ENCODE data around the gene ARHGEF11.

DNA sequence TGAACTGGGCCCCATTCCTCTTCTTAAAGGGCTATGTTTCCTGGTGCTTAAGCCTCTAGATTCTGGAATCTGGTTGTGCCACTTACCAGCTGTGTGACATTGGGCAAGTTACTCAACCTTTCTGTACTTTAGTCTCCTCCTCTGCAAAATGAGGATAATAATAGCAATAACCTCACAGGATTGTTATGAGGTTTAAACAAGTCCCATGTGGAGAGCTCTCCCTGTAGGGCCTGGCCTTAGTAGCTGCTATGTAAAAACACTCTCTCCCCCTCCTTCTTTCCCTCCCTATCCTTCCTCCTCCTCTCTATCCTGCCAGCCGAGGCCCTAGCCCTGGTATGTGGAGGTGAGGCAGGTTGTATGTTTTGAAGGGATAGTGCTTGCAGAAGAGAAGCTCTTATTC lies 160.2 kb downstream of the ARHGEF11 start:
- TF ChIP-seq, protein P1, sequence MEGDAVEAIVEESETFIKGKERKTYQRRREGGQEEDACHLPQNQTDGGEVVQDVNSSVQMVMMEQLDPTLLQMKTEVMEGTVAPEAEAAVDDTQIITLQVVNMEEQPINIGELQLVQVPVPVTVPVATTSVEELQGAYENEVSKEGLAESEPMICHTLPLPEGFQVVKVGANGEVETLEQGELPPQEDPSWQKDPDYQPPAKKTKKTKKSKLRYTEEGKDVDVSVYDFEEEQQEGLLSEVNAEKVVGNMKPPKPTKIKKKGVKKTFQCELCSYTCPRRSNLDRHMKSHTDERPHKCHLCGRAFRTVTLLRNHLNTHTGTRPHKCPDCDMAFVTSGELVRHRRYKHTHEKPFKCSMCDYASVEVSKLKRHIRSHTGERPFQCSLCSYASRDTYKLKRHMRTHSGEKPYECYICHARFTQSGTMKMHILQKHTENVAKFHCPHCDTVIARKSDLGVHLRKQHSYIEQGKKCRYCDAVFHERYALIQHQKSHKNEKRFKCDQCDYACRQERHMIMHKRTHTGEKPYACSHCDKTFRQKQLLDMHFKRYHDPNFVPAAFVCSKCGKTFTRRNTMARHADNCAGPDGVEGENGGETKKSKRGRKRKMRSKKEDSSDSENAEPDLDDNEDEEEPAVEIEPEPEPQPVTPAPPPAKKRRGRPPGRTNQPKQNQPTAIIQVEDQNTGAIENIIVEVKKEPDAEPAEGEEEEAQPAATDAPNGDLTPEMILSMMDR (IDR thresholded peaks at IDR 0.05): no peak
- TF ChIP-seq POLR2AphosphoS5 (IDR thresholded peaks at IDR 0.05) (no peak), POLR2A (IDR thresholded peaks at IDR 0.05) (no peak)
